Astrocyte of the spinal cord (primary cell): ENCODE data around the gene TMEM154.

ENCODE experiments used
- DNase-seq: peaks from one replicate; pipeline ENCODE4 v3.0.0; 2011; ENCODE audit warnings: low read depth, low spot score
- H3K4me3 ChIP-seq: 2 replicates; pipeline ENCODE4 v1.5.1; 2011; ENCODE audit warnings: low read depth, mild to moderate bottlenecking, low read length, moderate library complexity
- in situ Hi-C: cut with HindIII; loops from 2 replicates; pipeline ENCODE4 v1.10.0; 2017; ENCODE audit warnings: low sequenced_read_pairs
- TF ChIP-seq, protein P1 (sequence below): IDR thresholded peaks from 2 replicates; pipeline ENCODE4 v1.5.1; 2012; ENCODE audit warnings: low read depth, mild to moderate bottlenecking, low read length, inconsistent platforms

Gene TMEM154

DNA sequence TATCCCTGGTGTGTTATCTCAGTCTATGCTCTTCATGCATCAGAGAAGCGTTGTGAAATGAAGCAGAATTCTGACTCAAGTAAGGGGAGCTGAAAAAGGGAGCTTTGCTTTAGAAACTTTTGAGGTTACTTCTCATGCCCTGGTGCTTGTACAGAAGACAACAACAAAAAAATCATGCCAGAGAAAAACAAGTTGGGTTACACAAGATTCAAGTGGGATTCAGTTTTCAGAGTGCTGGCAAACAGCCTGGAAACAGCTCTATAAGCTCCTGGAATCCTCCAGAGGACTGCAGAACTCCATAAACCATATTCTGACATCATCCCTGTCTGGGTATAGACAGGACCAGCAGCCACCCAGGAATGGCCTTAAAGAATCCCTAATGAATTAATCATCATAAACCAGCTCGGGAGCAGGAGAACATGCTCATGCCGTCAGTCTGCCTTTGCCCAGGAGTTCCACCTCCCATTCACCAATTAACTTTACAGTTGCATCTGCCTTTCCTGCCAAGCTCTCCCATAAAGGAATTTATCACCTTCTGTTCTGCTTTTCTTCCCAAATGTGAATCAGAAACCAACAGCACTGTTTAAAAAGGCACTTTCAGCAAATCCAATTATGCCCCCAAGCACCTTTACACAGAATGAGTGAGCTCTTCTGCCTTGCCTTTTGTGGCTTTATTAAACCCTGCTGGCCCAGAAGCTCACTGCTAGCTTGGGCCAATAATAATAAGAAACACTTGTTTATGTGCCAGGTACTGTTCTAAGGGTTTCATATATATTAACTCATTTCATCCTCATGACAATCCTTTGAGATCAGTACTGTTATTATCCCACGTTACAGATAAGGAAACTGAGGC lies 89.4 kb downstream of the TMEM154 start:
- no peak overlapping the region for H3K4me3 ChIP-seq
- peak; percentile 90 for DNase-seq
- in situ Hi-C loops = no loop called here
- TF ChIP-seq, protein P1, sequence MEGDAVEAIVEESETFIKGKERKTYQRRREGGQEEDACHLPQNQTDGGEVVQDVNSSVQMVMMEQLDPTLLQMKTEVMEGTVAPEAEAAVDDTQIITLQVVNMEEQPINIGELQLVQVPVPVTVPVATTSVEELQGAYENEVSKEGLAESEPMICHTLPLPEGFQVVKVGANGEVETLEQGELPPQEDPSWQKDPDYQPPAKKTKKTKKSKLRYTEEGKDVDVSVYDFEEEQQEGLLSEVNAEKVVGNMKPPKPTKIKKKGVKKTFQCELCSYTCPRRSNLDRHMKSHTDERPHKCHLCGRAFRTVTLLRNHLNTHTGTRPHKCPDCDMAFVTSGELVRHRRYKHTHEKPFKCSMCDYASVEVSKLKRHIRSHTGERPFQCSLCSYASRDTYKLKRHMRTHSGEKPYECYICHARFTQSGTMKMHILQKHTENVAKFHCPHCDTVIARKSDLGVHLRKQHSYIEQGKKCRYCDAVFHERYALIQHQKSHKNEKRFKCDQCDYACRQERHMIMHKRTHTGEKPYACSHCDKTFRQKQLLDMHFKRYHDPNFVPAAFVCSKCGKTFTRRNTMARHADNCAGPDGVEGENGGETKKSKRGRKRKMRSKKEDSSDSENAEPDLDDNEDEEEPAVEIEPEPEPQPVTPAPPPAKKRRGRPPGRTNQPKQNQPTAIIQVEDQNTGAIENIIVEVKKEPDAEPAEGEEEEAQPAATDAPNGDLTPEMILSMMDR = no peak

DNA sequence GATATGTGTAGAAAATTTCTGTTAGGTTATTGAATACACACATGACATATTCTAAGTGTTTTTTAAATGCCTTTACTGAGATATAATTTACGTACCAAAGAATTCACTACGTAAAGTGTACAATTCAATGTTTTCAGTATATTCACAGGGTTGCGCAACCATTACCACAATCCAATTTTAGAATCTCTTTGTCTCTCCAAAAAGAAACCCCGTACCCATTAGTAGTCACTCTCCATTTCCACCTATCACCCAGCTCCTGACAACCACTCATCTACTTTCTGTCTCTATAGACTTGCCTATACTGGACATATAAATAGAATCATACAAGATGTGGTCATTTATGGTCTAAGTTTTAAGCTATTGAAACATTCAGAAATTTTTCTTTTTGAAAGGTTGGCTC lies 90.9 kb downstream of the TMEM154 start:
- no peak for DNase-seq
- in situ Hi-C loops = no loop called here
- no peak overlapping the region for H3K4me3 ChIP-seq
- TF ChIP-seq, protein P1 = no peak

DNA sequence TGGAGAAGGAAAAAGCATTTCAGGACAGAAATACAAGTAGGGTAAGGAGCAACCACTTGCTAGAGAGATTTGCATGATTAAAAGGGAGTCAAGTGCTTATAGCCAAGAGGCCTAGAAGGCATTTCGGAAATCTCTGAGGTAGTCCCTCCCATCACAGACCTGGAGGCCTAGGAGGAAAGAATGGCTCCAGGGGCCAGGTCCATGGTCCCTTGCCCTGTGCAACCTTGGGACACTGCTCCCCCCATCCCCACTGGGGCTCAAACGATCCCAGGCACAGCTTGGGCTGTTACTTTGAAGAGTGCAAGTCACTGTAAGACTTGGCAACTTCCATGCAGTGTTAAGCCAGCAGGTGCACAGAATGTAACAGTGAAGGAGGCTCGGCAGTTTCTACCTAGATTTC lies 92.7 kb downstream of the TMEM154 start:
- H3K4me3 ChIP-seq = no peak overlapping the region
- no peak for DNase-seq
- TF ChIP-seq, protein P1 = no peak
- in situ Hi-C loops = no loop called here

DNA sequence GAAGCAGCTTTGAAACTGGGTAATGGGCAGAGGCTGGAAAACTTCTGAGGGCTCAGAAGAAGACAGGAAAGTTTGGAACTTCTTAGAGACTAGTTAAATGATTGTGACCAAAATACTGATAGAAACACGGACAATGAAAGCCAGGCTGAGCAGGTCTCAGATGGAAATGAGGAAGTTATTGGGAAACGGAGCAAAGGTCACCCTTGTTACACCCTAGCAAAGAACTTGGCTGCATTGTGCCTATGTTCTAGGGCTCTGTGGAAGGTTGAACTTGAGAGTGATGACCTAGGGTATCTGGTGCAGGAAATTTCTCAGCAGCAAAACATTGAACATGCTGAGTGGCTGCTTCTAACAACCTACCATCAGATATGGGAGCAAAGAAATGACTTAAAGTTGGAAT lies 93.1 kb downstream of the TMEM154 start:
- in situ Hi-C loops = no loop called here
- no peak for DNase-seq
- no peak overlapping the region for H3K4me3 ChIP-seq
- TF ChIP-seq, protein P1 = no peak

DNA sequence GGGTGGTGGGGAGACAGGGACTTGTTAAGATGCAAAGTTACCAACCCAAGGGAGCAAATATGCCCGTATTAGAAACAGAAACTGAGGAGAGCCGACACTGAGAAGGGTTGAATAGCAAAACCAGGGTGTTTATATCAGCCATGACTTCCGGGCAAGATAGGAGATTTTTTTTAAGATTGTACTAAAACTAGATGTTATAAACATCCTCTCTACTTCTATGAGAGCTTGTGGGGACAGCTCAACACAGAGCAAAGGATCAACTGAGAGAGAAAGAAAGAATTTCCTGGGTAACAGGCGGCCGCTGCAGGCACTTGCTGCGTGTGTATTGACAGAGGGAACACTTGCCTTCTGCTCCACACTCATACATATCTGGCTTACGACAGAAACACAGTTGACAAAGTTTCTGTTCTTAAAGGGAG lies 94.8 kb downstream of the TMEM154 start:
- TF ChIP-seq, protein P1 = no peak
- no peak for DNase-seq
- in situ Hi-C loops = no loop called here
- no peak overlapping the region for H3K4me3 ChIP-seq

DNA sequence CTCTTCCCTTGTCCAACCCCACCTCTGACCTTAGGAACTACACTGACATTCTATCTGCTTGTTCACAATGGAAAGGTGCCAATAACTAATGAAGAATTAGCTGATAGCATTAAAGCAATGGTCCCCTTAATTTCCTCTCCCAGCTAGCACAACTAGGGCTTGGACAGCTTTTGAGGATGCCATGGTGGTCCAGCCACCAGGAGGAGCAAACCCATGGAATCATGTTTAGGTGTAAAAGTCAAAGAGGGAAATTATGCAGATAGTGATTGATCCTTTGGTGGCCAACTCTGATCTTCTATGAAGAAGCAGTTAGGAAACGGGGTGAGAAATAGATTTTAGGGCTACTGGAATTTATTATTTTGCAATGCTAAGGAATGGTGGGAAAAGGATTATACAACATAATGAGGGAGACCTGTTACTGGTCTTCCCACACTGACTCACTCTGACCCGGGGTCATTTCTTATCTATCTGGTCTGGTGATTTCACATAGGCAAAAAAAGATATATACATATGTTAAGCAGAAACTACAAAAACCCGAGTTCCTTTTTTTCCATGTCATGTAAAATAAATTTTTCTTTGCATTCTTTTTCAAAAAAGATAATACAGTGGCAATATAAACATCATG lies 98.1 kb downstream of the TMEM154 start:
- DNase-seq = no peak
- TF ChIP-seq, protein P1 = peak; percentile 33
- in situ Hi-C loops = no loop called here
- no peak overlapping the region for H3K4me3 ChIP-seq
